GM23248 (cell line): ENCODE data around the gene SSTR5. TPM values are rescaled to one million over a fixed set of nuclear protein-coding genes. Genes with fewer than 3 reads are reported as not detected.

Source experiments
- DNase-seq: peaks from one replicate; pipeline ENCODE4 v3.0.0-alpha.2; 2015
- H2AFZ ChIP-seq: fragments of 200-600 bp; sonication (generic); 2 replicates; pipeline ENCODE4 v1.6.1; 2016; ENCODE audit warnings: antibody characterized with exemption
- H3F3A ChIP-seq: fragments of 200-600 bp; sonication (generic); 2 replicates; pipeline ENCODE4 v1.6.1; 2016; ENCODE audit warnings: mild to moderate bottlenecking, antibody characterized with exemption, mixed run types; ENCODE audit not compliant: insufficient read depth
- H3K27ac ChIP-seq: fragments of 200-600 bp; sonication (generic); 2 replicates; pipeline ENCODE4 v1.5.1; 2016; ENCODE audit warnings: mild to moderate bottlenecking
- H3K27me3 ChIP-seq: fragments of 200-600 bp; sonication (generic); replicated peaks from 2 replicates; pipeline ENCODE4 v1.6.1; 2016; ENCODE audit warnings: mild to moderate bottlenecking; ENCODE audit not compliant: insufficient read depth
- H3K36me3 ChIP-seq: fragments of 200-600 bp; sonication (generic); 2 replicates; pipeline ENCODE4 v1.6.1; 2016; ENCODE audit warnings: low read depth, mild to moderate bottlenecking
- H3K4me1 ChIP-seq: fragments of 200-600 bp; sonication (generic); 2 replicates; pipeline ENCODE4 v1.6.1; 2016; ENCODE audit warnings: mild to moderate bottlenecking; ENCODE audit not compliant: insufficient read depth
- H3K4me2 ChIP-seq: fragments of 200-600 bp; sonication (generic); one replicate; pipeline ENCODE4 v1.6.1; 2016; ENCODE audit warnings: mild to moderate bottlenecking; ENCODE audit not compliant: unreplicated experiment
- H3K4me3 ChIP-seq: fragments of 200-600 bp; sonication (generic); 2 replicates; pipeline ENCODE4 v1.5.1; 2016; ENCODE audit warnings: mild to moderate bottlenecking
- H3K79me2 ChIP-seq: fragments of 200-600 bp; sonication (generic); 2 replicates; pipeline ENCODE4 v1.6.1; 2016; ENCODE audit warnings: mild to moderate bottlenecking; ENCODE audit not compliant: insufficient read depth
- H3K9ac ChIP-seq: fragments of 200-600 bp; sonication (generic); 2 replicates; pipeline ENCODE4 v1.6.1; 2016; ENCODE audit warnings: mild to moderate bottlenecking
- H3K9me2 ChIP-seq: fragments of 200-600 bp; sonication (generic); 2 replicates; pipeline ENCODE4 v1.6.1; 2016; ENCODE audit warnings: mixed run types, mild to moderate bottlenecking, moderate library complexity; ENCODE audit not compliant: insufficient read depth
- H3K9me3 ChIP-seq: fragments of 200-600 bp; sonication (generic); one replicate; pipeline ENCODE4 v1.6.1; 2017; ENCODE audit warnings: low read depth
- H4K20me1 ChIP-seq: fragments of 200-600 bp; sonication (generic); 2 replicates; pipeline ENCODE4 v1.6.0; 2016; ENCODE audit not compliant: insufficient read depth
- EZH2 ChIP-seq: fragments of 200-600 bp; sonication (generic); IDR thresholded peaks from 2 replicates; pipeline ENCODE4 v1.6.1; 2018; ENCODE audit warnings: antibody characterized with exemption, mild to moderate bottlenecking; ENCODE audit not compliant: insufficient read depth, poor library complexity, severe bottlenecking
- EZH2phosphoT487 ChIP-seq: fragments of 200-600 bp; sonication (generic); IDR thresholded peaks from 2 replicates; pipeline ENCODE4 v1.6.1; 2018; ENCODE audit warnings: antibody characterized with exemption, moderate library complexity, mild to moderate bottlenecking, low read depth; ENCODE audit not compliant: insufficient read depth
- WGBS, 2 experiments: methylation state at CpG; one replicate each; pipeline ENCODE4 v1.1.6; 2015 to 2017; ENCODE audit warnings: low lambda C conversion rate in 2 of 2, low coverage in 1 of 2; ENCODE audit errors: missing lambda C conversion rate in 2 of 2; 5-methylcytosine and 5-hydroxymethylcytosine counted together
- in situ Hi-C: fragments of 300-500 bp; cut with MboI; formaldehyde crosslinking; loops from 2 replicates; pipeline ENCODE4 v1.15.0; 2020
- polyA plus RNA-seq: library from polyadenylated mRNA; unstranded; fragments of >200 nt; fragmentation: Nextera tagmentation; extraction: Ambion mirVana; gene quantifications from 2 replicates; pipeline ENCODE4 v1.2.1, GENCODE V29; 2016
- total RNA-seq: library from RNA; depleted of rRNA; stranded (reverse); fragments of >200 nt; shearing (Covaris generic); gene quantifications from 2 replicates; pipeline ENCODE4 v1.2.3, GENCODE V29; 2014

The SSTR5 gene
- total and polyA plus RNA-seq, 2 experiments from 2014 or later, result not detected

DNA sequence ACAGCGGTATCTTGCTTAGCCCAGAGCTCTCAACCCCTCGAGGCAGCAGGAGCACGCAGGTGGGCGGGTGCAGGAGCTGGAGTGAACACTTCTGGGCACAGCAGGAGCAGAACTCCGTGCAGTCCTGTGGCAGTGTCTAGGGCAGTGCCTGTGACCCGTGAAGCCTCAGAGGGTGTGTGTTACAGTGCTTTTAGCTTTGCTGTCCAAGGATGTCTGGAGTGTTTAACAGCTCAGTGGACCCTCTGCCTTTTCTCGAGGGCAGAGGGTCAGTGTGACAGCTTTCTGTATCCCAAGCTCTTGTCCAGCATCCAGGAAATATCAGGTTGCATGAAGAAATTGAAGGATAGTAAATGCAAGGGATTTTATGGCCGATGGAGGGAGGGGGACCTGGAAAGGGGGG lies 16.4 kb upstream of the SSTR5 start:
- Histone ChIP-seq H3K79me2 (no peaks in the 10 kb centered on the region), H3K27ac (no peak overlapping the region), H3K9ac (no peak overlapping the region), H3F3A (no peaks in the 10 kb centered on the region), H4K20me1 (no peaks in the 10 kb centered on the region), H3K9me3 (no peaks in the 10 kb centered on the region), H3K27me3 (no peaks in the 10 kb centered on the region), H3K36me3 (no peaks in the 10 kb centered on the region), H3K4me3 (no peak overlapping the region), H2AFZ (no peak overlapping the region), H3K9me2 (no peaks in the 10 kb centered on the region), H3K4me2 (no peak overlapping the region), H3K4me1 (no peaks in the 10 kb centered on the region)
- WGBS, 2 experiments, result 51 to 55% methylated on average over 8 of the region's 8 CpGs
- in situ Hi-C loops, result loop anchor here (25.0 kb wide), 1 partner anchor 244 kb away; the partner anchor contains the start of gene GNG13
- TF ChIP-seq EZH2 (no peak), EZH2phosphoT487 (no peak)
- no peak for DNase-seq

DNA sequence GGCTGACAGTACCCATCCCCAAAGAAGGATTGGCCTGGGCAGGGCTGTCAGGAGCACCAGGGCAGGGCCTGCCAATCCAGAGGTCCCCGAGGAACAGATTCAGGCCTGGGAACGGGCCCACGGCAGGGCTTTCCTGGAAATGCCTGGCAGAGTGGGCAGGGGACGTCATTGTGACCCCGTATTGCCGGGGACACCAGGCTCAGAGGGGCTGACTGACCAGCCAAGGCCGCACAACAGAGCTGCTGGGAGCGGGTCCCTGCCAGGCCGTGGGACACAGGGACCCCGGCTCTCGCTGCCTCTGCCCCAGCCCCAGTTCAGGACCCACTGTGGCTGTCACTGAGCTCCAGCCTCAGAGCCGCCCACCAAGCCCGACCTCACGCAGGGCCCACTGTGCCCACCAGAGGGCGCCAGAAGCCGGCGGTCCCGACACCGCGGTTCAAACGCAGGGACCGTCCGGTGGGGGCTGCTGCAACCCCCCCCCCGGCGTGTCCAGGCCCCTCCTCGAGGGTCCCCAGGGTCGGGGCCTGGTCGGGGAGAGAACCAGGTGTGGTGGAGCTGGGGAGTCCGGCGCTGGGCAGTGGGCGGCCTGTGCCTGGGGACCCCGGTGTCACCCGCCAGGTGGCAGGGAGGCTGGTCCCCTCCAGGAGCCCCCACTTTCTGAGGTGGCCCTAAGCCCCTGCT lies 15.2 kb upstream of the SSTR5 start:
- H2AFZ ChIP-seq, result no peak overlapping the region
- in situ Hi-C loops, result loop anchor here (25.0 kb wide), 1 partner anchor 245 kb away; the partner anchor contains the start of gene GNG13
- DNase-seq, result peak; percentile 43

GRCh38 chr16:1058216-1058615 lies 14.3 kb upstream of the SSTR5 start:
- Histone ChIP-seq H3K9ac (no peak overlapping the region), H3K4me3 (no peak overlapping the region), H3K27ac (no peak overlapping the region), H3K79me2 (no peaks in the 10 kb centered on the region), H3K9me3 (no peaks in the 10 kb centered on the region), H2AFZ (no peak overlapping the region), H4K20me1 (no peaks in the 10 kb centered on the region), H3K4me2 (no peak overlapping the region), H3F3A (no peaks in the 10 kb centered on the region), H3K9me2 (no peaks in the 10 kb centered on the region), H3K4me1 (no peaks in the 10 kb centered on the region), H3K27me3 (no peaks in the 10 kb centered on the region), H3K36me3 (no peaks in the 10 kb centered on the region)
- WGBS, 2 experiments, result 33 to 41% methylated on average over 11 to 14 of the region's 14 CpGs
- TF ChIP-seq EZH2 (no peak), EZH2phosphoT487 (no peak)
- DNase-seq, result no peak
- in situ Hi-C loops, result loop anchor here (25.0 kb wide), 1 partner anchor 246 kb away; the partner anchor contains the start of gene GNG13

More for the DNA sequence above, 15.2 kb upstream of the SSTR5 start:
- no peak overlapping the region for H3K27ac ChIP-seq
- no peaks in the 10 kb centered on the region for H3F3A ChIP-seq
- no peaks in the 10 kb centered on the region for H3K4me1 ChIP-seq
- H3K36me3 ChIP-seq, result no peaks in the 10 kb centered on the region
- 30 to 39% methylated on average over 20 to 27 of the region's 33 CpGs for WGBS, 2 experiments
- no peaks in the 10 kb centered on the region for H3K9me3 ChIP-seq
- no peaks in the 10 kb centered on the region for H3K27me3 ChIP-seq
- TF ChIP-seq EZH2 (no peak), EZH2phosphoT487 (no peak)
- H3K4me3 ChIP-seq, result no peak overlapping the region
- no peaks in the 10 kb centered on the region for H3K79me2 ChIP-seq
- H3K9ac ChIP-seq, result no peak overlapping the region
- no peak overlapping the region for H3K4me2 ChIP-seq
- H4K20me1 ChIP-seq, result no peaks in the 10 kb centered on the region
- H3K9me2 ChIP-seq, result no peaks in the 10 kb centered on the region

DNA sequence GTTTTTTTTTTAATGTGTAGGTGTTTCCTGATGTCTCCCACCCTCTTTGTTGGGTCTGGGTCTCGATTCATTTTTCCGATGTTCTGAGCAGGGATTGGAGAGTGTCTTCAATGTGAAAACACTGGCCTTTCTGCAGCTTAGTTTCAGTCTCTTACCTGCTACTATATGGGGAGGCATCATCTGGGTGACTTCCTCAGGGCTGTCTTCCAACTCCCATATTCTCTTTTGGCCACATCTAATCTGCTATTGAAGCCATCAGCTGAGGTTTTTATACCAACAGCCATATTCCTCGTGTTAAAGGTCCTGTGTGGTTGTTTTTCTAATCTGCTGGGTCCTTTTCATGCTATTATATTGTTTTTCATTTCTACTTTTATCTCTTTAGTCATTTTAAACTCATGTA lies 13.2 kb upstream of the SSTR5 start:
- Histone ChIP-seq H3K27me3 (peaks cover 4% of the 10 kb centered on the region; the same call in 1 of the 2 replicates), H2AFZ (no peak overlapping the region), H4K20me1 (no peaks in the 10 kb centered on the region), H3K4me1 (no peaks in the 10 kb centered on the region), H3F3A (no peaks in the 10 kb centered on the region), H3K9ac (no peak overlapping the region), H3K9me2 (no peaks in the 10 kb centered on the region), H3K79me2 (no peaks in the 10 kb centered on the region), H3K4me3 (no peak overlapping the region), H3K27ac (no peak overlapping the region), H3K9me3 (no peaks in the 10 kb centered on the region), H3K4me2 (no peak overlapping the region), H3K36me3 (no peaks in the 10 kb centered on the region)
- TF ChIP-seq EZH2, result no peak
- TF ChIP-seq EZH2phosphoT487, result no peak
- in situ Hi-C loops, result loop anchor here (25.0 kb wide), 1 partner anchor 247 kb away; the partner anchor contains the start of gene GNG13
- no peak for DNase-seq
- 65 to 71% methylated on average over 3 of the region's 3 CpGs for WGBS, 2 experiments
